Neural cell (in vitro differentiated cells): ENCODE data around the gene MRPL44. TPM values are rescaled to one million over a fixed set of nuclear protein-coding genes. Genes with fewer than 3 reads are reported as not detected.
A peak's percentile ranks its signal among the peaks of the same experiment; 100 is the strongest.

Experiments used
- H2AFZ ChIP-seq: fragments of 200-600, 300-800 bp; sonication (generic), shearing (Covaris generic); 2 replicates; pipeline ENCODE4 v1.6.0; 2014; ENCODE audit warnings: low read depth, mild to moderate bottlenecking, antibody characterized with exemption, low read length, moderate library complexity
- H3F3A ChIP-seq: fragments of 200-600 bp; shearing (Covaris generic); 2 replicates; pipeline ENCODE4 v1.6.1; 2016; ENCODE audit warnings: mild to moderate bottlenecking, moderate library complexity, mixed read lengths, antibody characterized with exemption, low read length; ENCODE audit not compliant: insufficient read depth, poor library complexity, severe bottlenecking
- H3K27ac ChIP-seq: fragments of 200-600, 300-800 bp; sonication (generic), shearing (Covaris generic); 2 replicates; pipeline ENCODE4 v1.5.1; 2014; ENCODE audit warnings: mild to moderate bottlenecking, low read length, moderate library complexity
- H3K27me3 ChIP-seq: fragments of 300-800, 200-600 bp; sonication (generic), shearing (Covaris generic); 2 replicates; pipeline ENCODE4 v1.6.0; 2014; ENCODE audit warnings: mild to moderate bottlenecking, low read depth, low read length, moderate library complexity; ENCODE audit not compliant: insufficient read depth
- H3K36me3 ChIP-seq: fragments of 300-800, 200-600 bp; sonication (generic), shearing (Covaris generic); 2 replicates; pipeline ENCODE4 v1.5.1; 2014; ENCODE audit warnings: mild to moderate bottlenecking, antibody characterized with exemption, low read length, moderate library complexity; ENCODE audit not compliant: insufficient read depth
- H3K4me2 ChIP-seq: fragments of 300-800, 200-600 bp; sonication (generic), shearing (Covaris generic); 2 replicates; pipeline ENCODE4 v1.6.0; 2014; ENCODE audit warnings: mild to moderate bottlenecking, low read length
- H3K4me3 ChIP-seq: fragments of 300-800, 200-600 bp; sonication (generic), shearing (Covaris generic); 2 replicates; pipeline ENCODE4 v1.5.1; 2014; ENCODE audit warnings: mild to moderate bottlenecking, low read length, moderate library complexity
- H3K79me2 ChIP-seq: fragments of 200-600 bp; shearing (Covaris generic); replicated peaks from 2 replicates; pipeline ENCODE4 v1.6.0; 2014; ENCODE audit warnings: mild to moderate bottlenecking, low read length, moderate library complexity; ENCODE audit not compliant: insufficient read depth
- H3K9ac ChIP-seq: fragments of 300-800, 200-600 bp; sonication (generic), shearing (Covaris generic); 2 replicates; pipeline ENCODE4 v1.6.1; 2016; ENCODE audit warnings: mild to moderate bottlenecking, low read length, mixed read lengths
- H3K9me2 ChIP-seq: fragments of 200-600 bp; shearing (Covaris generic); 2 replicates; pipeline ENCODE4 v1.6.1; 2016; ENCODE audit warnings: mild to moderate bottlenecking, low read length, mixed read lengths; ENCODE audit not compliant: insufficient read depth
- H3K9me3 ChIP-seq: fragments of 200-600, 300-800 bp; sonication (generic), shearing (Covaris generic); 2 replicates; pipeline ENCODE4 v1.6.1; 2016; ENCODE audit warnings: mild to moderate bottlenecking, mixed run types, low read length, moderate library complexity, mixed read lengths
- H4K20me1 ChIP-seq: fragments of 200-600 bp; shearing (Covaris generic); 2 replicates; pipeline ENCODE4 v1.6.1; 2016; ENCODE audit warnings: mild to moderate bottlenecking, mixed run types; ENCODE audit not compliant: insufficient read depth
- EP300 ChIP-seq: fragments of 450-650 bp; conservative IDR thresholded peaks from 2 replicates; pipeline ENCODE4 v1.6.1; 2014; ENCODE audit warnings: antibody characterized with exemption, mild to moderate bottlenecking, moderate library complexity; ENCODE audit not compliant: poor library complexity, severe bottlenecking
- EZH2 ChIP-seq: fragments of 200-600, 300-800 bp; shearing (Covaris generic), sonication (generic); IDR thresholded peaks from 2 replicates; pipeline ENCODE4 v1.6.1; 2014; ENCODE audit warnings: antibody characterized with exemption, low read length, borderline replicate concordance, mild to moderate bottlenecking; ENCODE audit not compliant: insufficient read depth, poor library complexity, severe bottlenecking
- MXI1 ChIP-seq: fragments of 450-650 bp; conservative IDR thresholded peaks from 2 replicates; pipeline ENCODE4 v1.6.1; 2014; ENCODE audit warnings: antibody characterized with exemption, mild to moderate bottlenecking; ENCODE audit not compliant: poor library complexity, severe bottlenecking
- POLR2AphosphoS5 ChIP-seq: IDR thresholded peaks from 2 replicates; pipeline ENCODE4 v1.6.1; 2012
- RAD21 ChIP-seq: fragments of 450-650 bp; conservative IDR thresholded peaks from 2 replicates; pipeline ENCODE4 v1.6.1; 2014; ENCODE audit warnings: antibody characterized with exemption, mild to moderate bottlenecking, moderate library complexity
- REST ChIP-seq: IDR thresholded peaks from 2 replicates; pipeline ENCODE4 v1.6.1; 2012; ENCODE audit warnings: borderline replicate concordance
- SMC3 ChIP-seq: fragments of 450-650 bp; conservative IDR thresholded peaks from 2 replicates; pipeline ENCODE4 v1.6.1; 2014; ENCODE audit warnings: antibody characterized with exemption, mild to moderate bottlenecking, moderate library complexity; ENCODE audit not compliant: poor library complexity
- TAF1 ChIP-seq: IDR thresholded peaks from 2 replicates; pipeline ENCODE4 v1.6.1; 2012; ENCODE audit warnings: low read depth
- polyA plus RNA-seq: library from polyadenylated mRNA; depleted of rRNA; stranded (reverse); fragments of >200 nt; gene quantifications from 2 replicates; pipeline ENCODE4 v1.2.3, GENCODE V29; 2014
- TF ChIP-seq, protein P1 (sequence below): fragments of 450-650 bp; IDR thresholded peaks from 2 replicates; pipeline ENCODE4 v1.5.1; 2014; ENCODE audit warnings: antibody characterized with exemption, mild to moderate bottlenecking, moderate library complexity; ENCODE audit not compliant: poor library complexity, severe bottlenecking

Gene MRPL44
- polyA plus RNA-seq, 1 donor from 2014 or later: 70.6 TPM

GRCh38 chr2:223944166-223944702, 13.0 kb upstream of the MRPL44 start:
- peak overlapping the region; percentile 96 for H3K4me3 ChIP-seq
- no peak overlapping the region for H3K27ac ChIP-seq
- H3K27me3 ChIP-seq: no peaks in the 10 kb centered on the region
- peak overlapping the region; percentile 86 for H3K9ac ChIP-seq
- peak overlapping the region; percentile 91 for H2AFZ ChIP-seq
- no peaks in the 10 kb centered on the region for H3K9me2 ChIP-seq
- no peaks in the 10 kb centered on the region for H3K9me3 ChIP-seq
- H3K4me2 ChIP-seq: peak overlapping the region; percentile 86
- H4K20me1 ChIP-seq: no peaks in the 10 kb centered on the region
- no peaks in the 10 kb centered on the region for H3K36me3 ChIP-seq
- no peaks in the 10 kb centered on the region for H3F3A ChIP-seq
- TF ChIP-seq POLR2AphosphoS5 (peak; percentile 46), EZH2 (no peak), SMC3 (no peak), RAD21 (no peak), EP300 (no peak), TAF1 (no peak)
- TF ChIP-seq, protein P1, sequence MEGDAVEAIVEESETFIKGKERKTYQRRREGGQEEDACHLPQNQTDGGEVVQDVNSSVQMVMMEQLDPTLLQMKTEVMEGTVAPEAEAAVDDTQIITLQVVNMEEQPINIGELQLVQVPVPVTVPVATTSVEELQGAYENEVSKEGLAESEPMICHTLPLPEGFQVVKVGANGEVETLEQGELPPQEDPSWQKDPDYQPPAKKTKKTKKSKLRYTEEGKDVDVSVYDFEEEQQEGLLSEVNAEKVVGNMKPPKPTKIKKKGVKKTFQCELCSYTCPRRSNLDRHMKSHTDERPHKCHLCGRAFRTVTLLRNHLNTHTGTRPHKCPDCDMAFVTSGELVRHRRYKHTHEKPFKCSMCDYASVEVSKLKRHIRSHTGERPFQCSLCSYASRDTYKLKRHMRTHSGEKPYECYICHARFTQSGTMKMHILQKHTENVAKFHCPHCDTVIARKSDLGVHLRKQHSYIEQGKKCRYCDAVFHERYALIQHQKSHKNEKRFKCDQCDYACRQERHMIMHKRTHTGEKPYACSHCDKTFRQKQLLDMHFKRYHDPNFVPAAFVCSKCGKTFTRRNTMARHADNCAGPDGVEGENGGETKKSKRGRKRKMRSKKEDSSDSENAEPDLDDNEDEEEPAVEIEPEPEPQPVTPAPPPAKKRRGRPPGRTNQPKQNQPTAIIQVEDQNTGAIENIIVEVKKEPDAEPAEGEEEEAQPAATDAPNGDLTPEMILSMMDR: peak; percentile 15
- peaks cover 19% of the 10 kb centered on the region for H3K79me2 ChIP-seq

DNA sequence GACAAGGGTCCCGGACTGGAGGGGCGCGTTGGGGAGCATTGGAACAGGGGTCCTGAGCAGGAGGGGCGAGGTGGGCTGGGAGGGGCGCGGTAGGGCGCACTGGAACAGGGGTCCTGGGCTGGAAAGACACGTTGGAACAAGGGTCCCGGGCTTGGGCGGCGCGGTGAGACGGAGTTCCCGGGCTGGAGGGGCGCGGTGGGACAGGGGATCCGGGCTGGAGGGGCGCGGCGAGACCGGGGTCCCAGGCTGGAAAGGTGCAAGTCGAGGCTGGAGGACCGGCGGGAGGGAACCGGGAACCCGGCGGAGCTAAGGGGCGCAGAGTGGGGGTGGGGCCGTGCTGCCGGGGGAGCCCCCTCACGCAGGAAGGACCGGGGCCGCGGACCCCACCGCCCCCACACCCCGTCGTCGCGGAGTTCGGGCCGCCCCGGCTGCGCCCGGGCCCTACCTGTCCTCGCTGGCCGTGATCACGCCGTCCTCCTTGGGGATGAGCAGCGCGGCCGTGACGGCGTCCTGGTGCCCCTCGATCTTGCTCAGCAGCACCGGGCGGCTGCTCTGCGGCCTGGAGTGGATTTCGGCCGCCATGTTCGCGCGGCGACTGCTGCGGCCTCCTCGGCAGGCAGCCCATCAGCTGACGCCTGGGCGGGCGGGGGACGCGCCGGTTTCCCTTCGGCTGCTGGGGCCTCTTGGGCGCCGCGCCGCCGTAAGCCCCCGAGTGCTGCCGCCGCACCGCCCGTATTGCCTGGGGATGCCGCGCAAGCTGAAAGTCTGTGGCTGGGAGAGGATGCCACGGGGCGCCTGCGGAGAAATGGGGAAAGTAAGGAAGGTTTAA, 12.3 kb upstream of the MRPL44 start, which contains the start of gene WDFY1:
WDFY1 (minus strand) TSS at position 633 of the 829 bp plus-strand sequence; CDS start at position 582, 51 bp downstream.
- H3K27me3 ChIP-seq: no peaks in the 10 kb centered on the region
- peak within 1 kb of the TSS; percentile 57 for H3K27ac ChIP-seq
- H3K4me2 ChIP-seq: peak within 1 kb of the TSS; percentile 86
- no peaks in the 10 kb centered on the region for H3K36me3 ChIP-seq
- no peaks in the 10 kb centered on the region for H3K9me3 ChIP-seq
- H3K9ac ChIP-seq: peak within 1 kb of the TSS; percentile 86
- TF ChIP-seq RAD21 (peak; percentile 33), EP300 (peak; percentile 64), EZH2 (no peak), REST (peak; percentile 63), POLR2AphosphoS5 (peak; percentile 93), TAF1 (peak; percentile 67), SMC3 (no peak), MXI1 (peak; percentile 65)
- TF ChIP-seq, protein P1: peak; percentile 24
- no peaks in the 10 kb centered on the region for H4K20me1 ChIP-seq
- no peaks in the 10 kb centered on the region for H3F3A ChIP-seq
- peak within 1 kb of the TSS; percentile 96 for H3K4me3 ChIP-seq
- H3K9me2 ChIP-seq: no peaks in the 10 kb centered on the region
- peak within 1 kb of the TSS; percentile 91 for H2AFZ ChIP-seq
- H3K79me2 ChIP-seq: peaks cover 19% of the 10 kb centered on the region
